Ovary (tissue), 3 donors: ENCODE results near the gene EPHA5.

Experiments
- CTCF ChIP-seq, 3 donors: fragments of 450-650 bp in 2 of 3; fragments of 200-600 bp in 1 of 3; IDR thresholded peaks; one replicate each; pipeline versions ENCODE4 v1.5.1 to v1.8.0; 2016 to 2022; ENCODE audit warnings: antibody characterized with exemption in 3 of 3, mild to moderate bottlenecking in 1 of 3
- EP300 ChIP-seq: sonication (generic); formaldehyde crosslinking; IDR thresholded peaks from one replicate; pipeline ENCODE4 v1.6.1; 2017; ENCODE audit warnings: antibody characterized with exemption
- POLR2A ChIP-seq: fragments of 450-650 bp; IDR thresholded peaks from one replicate; pipeline ENCODE4 v1.6.1; 2017; ENCODE audit warnings: antibody characterized with exemption, mild to moderate bottlenecking, moderate library complexity
- donor health status: DM: no; HTN: no; CAD: no.

GRCh38 chr4:65386927-65387326 lies 283.4 kb downstream of the EPHA5 start:
- TF ChIP-seq EP300 = no peak
- no peak for TF ChIP-seq CTCF (IDR thresholded peaks at IDR 0.05)
- no peak for TF ChIP-seq POLR2A
